ENCODE results near the gene LRRC28.

The LRRC28 gene

GRCh38 chr15:99282121-99282520 lies 30.8 kb downstream of the LRRC28 start:
- no peak for DNase-seq (ENCODE audit: low spot score)
- no peak for TF ChIP-seq CTCF (IDR thresholded peaks at IDR 0.05; ENCODE audit: extremely low read depth, missing control alignments)

GRCh38 chr15:99282586-99282985 lies 31.3 kb downstream of the LRRC28 start:
- no peak for DNase-seq (ENCODE audit: low spot score)
- no peak for TF ChIP-seq CTCF (IDR thresholded peaks at IDR 0.05; ENCODE audit: extremely low read depth, missing control alignments)

GRCh38 chr15:99283717-99284116 lies 32.4 kb downstream of the LRRC28 start:
- no peak for TF ChIP-seq CTCF (IDR thresholded peaks at IDR 0.05; ENCODE audit: extremely low read depth, missing control alignments)
- no peak for DNase-seq (ENCODE audit: low spot score)

- no peak for DNase-seq (ENCODE audit: low spot score)
- TF ChIP-seq CTCF (IDR thresholded peaks at IDR 0.05; ENCODE audit: extremely low read depth, missing control alignments), result no peak
Measured at GRCh38 chr15:99291643-99292042, 40.4 kb downstream of the LRRC28 start.

GRCh38 chr15:99295840-99296239 lies 44.6 kb downstream of the LRRC28 start:
- TF ChIP-seq CTCF (IDR thresholded peaks at IDR 0.05; ENCODE audit: extremely low read depth, missing control alignments), result no peak
- no peak for DNase-seq (ENCODE audit: low spot score)

- DNase-seq (ENCODE audit: low spot score), result no peak
- TF ChIP-seq CTCF (IDR thresholded peaks at IDR 0.05; ENCODE audit: extremely low read depth, missing control alignments), result no peak
Measured at GRCh38 chr15:99296386-99296785, 45.1 kb downstream of the LRRC28 start.

GRCh38 chr15:99303907-99304306 lies 52.6 kb downstream of the LRRC28 start:
- no peak for DNase-seq (ENCODE audit: low spot score)
- no peak for TF ChIP-seq CTCF (IDR thresholded peaks at IDR 0.05; ENCODE audit: extremely low read depth, missing control alignments)

Measured in GM20000 (cell line).